ENCODE data around the gene RHOG. TPM values are rescaled to one million over a fixed set of nuclear protein-coding genes. Genes with fewer than 3 reads are reported as not detected.

RHOG gene
- total and polyA plus RNA-seq, 3 donors from 2014 or later, result 36.1 to 58.3 (median 37.1) TPM

- Histone ChIP-seq H3K4me1 (peaks cover 10% of the 10 kb centered on the region), H3K27ac (no peak overlapping the region)
- no peak for DNase-seq
These were observed 53.9 kb downstream of the RHOG start for GRCh38 chr11:3786781-3787428.

GRCh38 chr11:3783611-3784010, 57.1 kb downstream of the RHOG start:
- Histone ChIP-seq H3K36me3 (ENCODE audit: low read depth, missing control alignments) (no peaks in the 10 kb centered on the region), H3K4me1 (peaks cover 15% of the 10 kb centered on the region), H3K4me3 (no peak overlapping the region), H3K27ac (no peak overlapping the region), H3K9me3 (no peaks in the 10 kb centered on the region), H3K27me3 (no peaks in the 10 kb centered on the region)
- TF ChIP-seq POLR2A (IDR thresholded peaks at IDR 0.05), result no peak
- no peak for TF ChIP-seq CTCF (IDR thresholded peaks at IDR 0.05)
- no peak for DNase-seq
- intact Hi-C loops (cut with DNase I; ENCODE audit: low total_unique reads), result no loop called here
- 75 to 76% methylated on average over 4 of the region's 4 CpGs for WGBS, 2 donors

More at GRCh38 chr11:3786781-3787428, 53.9 kb downstream of the RHOG start:
- no peaks in the 10 kb centered on the region for H3K9me3 ChIP-seq
- H3K4me3 ChIP-seq, result no peak overlapping the region
- WGBS, 2 donors, result 50 to 63% methylated on average over 8 of the region's 8 CpGs
- intact Hi-C loops (cut with DNase I; ENCODE audit: low total_unique reads), result no loop called here
- H3K36me3 ChIP-seq (ENCODE audit: low read depth, missing control alignments), result no peaks in the 10 kb centered on the region
- TF ChIP-seq POLR2A (IDR thresholded peaks at IDR 0.05), result no peak
- no peak for TF ChIP-seq CTCF (IDR thresholded peaks at IDR 0.05)
- H3K27me3 ChIP-seq, result no peaks in the 10 kb centered on the region

- Histone ChIP-seq H3K9me3 (no peaks in the 10 kb centered on the region), H3K27ac (no peak overlapping the region), H3K4me1 (peaks cover 15% of the 10 kb centered on the region), H3K4me3 (no peak overlapping the region), H3K36me3 (ENCODE audit: low read depth, missing control alignments) (no peaks in the 10 kb centered on the region), H3K27me3 (no peaks in the 10 kb centered on the region)
- WGBS, 2 donors, result 92 to 95% methylated on average over 4 to 5 of the region's 5 CpGs
- no peak for DNase-seq
- TF ChIP-seq POLR2A (IDR thresholded peaks at IDR 0.05), result no peak
- intact Hi-C loops (cut with DNase I; ENCODE audit: low total_unique reads), result no loop called here
These were observed 57.8 kb downstream of the RHOG start for GRCh38 chr11:3782963-3783362.

- H3K4me3 ChIP-seq, result no peak overlapping the region
- no peaks in the 10 kb centered on the region for H3K27me3 ChIP-seq
- no peaks in the 10 kb centered on the region for H3K36me3 ChIP-seq (ENCODE audit: low read depth, missing control alignments)
- DNase-seq, result no peak
- intact Hi-C loops (cut with DNase I; ENCODE audit: low total_unique reads), result no loop called here
- H3K27ac ChIP-seq, result no peak overlapping the region
- TF ChIP-seq CTCF (IDR thresholded peaks at IDR 0.05), result no peak
- TF ChIP-seq POLR2A (IDR thresholded peaks at IDR 0.05), result no peak
- no peaks in the 10 kb centered on the region for H3K9me3 ChIP-seq
- WGBS, 2 donors, result 34 to 37% methylated on average over 2 of the region's 2 CpGs
- H3K4me1 ChIP-seq, result peaks cover 11% of the 10 kb centered on the region
These were observed 59.3 kb downstream of the RHOG start for GRCh38 chr11:3781423-3781822.

Small RNA genes lying within 50 kb of the gene (small RNA-seq; reads per million reads assigned to genes)
- 0 reads per million in 2 donors for gene RNU7-50P

Other genes with a start within 250 kb of the RHOG start
- 10 to 100 TPM in 1 of 2 donors, 1 to 10 TPM in 1; 9.9 to 31.7 TPM for gene ART5, start 199.0 kb downstream of the RHOG start, total RNA-seq
- 50.8 TPM for gene ART5, start 199.0 kb downstream of the RHOG start, polyA plus RNA-seq (ENCODE audit: insufficient read depth, low read depth, low replicate concordance)
- gene ART1, start 195.8 kb downstream of the RHOG start, total RNA-seq, result under 1 TPM in 1 of 2 donors, not detected in 1; 0.79 TPM
- gene ART1, start 195.8 kb downstream of the RHOG start, polyA plus RNA-seq (ENCODE audit: insufficient read depth, low read depth, low replicate concordance), result 0.79 TPM
- 1 to 10 TPM; 2.5 to 4.5 TPM for gene CHRNA10, start 169.6 kb downstream of the RHOG start, total RNA-seq
- gene CHRNA10, start 169.6 kb downstream of the RHOG start, polyA plus RNA-seq (ENCODE audit: insufficient read depth, low read depth, low replicate concordance), result 1.8 TPM
- gene NUP98, start 43.4 kb downstream of the RHOG start, total RNA-seq, result 100 to 1,000 TPM; 211 to 354 TPM
- 280 TPM for gene NUP98, start 43.4 kb downstream of the RHOG start, polyA plus RNA-seq (ENCODE audit: insufficient read depth, low read depth, low replicate concordance)
- gene PGAP2, start 32.4 kb downstream of the RHOG start, total RNA-seq, result 10 to 100 TPM; 40.5 to 56.8 TPM
- gene PGAP2, start 32.4 kb downstream of the RHOG start, polyA plus RNA-seq (ENCODE audit: insufficient read depth, low read depth, low replicate concordance), result 54.4 TPM
- 10 to 100 TPM; 78.2 to 87.1 TPM for gene STIM1, start 14.7 kb upstream of the RHOG start, total RNA-seq
- 95.5 TPM for gene STIM1, start 14.7 kb upstream of the RHOG start, polyA plus RNA-seq (ENCODE audit: insufficient read depth, low read depth, low replicate concordance)

Measured in testis (tissue), 3 donors.